ENCODE results near the gene INPP1.

INPP1 gene

DNA sequence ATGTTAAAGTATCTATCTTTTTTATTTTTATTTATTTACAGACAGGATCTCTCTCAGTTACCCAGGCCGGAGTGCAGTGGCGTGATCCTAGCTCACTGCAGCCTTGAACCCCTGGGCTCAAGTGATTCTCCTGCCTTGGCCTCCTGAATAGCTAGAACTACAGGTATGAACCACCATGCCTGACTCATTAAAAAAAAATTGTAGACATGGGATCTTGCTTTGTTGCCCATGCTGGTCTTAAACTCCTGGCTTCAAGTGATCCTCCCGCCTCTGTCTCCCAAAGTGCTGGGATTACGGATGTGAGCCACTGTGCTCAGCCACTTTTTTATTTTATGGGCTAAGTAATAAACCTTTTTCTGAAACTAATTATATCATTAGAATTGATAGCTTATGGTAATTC lies 71.9 kb downstream of the INPP1 start:
- TF ChIP-seq, protein P1, sequence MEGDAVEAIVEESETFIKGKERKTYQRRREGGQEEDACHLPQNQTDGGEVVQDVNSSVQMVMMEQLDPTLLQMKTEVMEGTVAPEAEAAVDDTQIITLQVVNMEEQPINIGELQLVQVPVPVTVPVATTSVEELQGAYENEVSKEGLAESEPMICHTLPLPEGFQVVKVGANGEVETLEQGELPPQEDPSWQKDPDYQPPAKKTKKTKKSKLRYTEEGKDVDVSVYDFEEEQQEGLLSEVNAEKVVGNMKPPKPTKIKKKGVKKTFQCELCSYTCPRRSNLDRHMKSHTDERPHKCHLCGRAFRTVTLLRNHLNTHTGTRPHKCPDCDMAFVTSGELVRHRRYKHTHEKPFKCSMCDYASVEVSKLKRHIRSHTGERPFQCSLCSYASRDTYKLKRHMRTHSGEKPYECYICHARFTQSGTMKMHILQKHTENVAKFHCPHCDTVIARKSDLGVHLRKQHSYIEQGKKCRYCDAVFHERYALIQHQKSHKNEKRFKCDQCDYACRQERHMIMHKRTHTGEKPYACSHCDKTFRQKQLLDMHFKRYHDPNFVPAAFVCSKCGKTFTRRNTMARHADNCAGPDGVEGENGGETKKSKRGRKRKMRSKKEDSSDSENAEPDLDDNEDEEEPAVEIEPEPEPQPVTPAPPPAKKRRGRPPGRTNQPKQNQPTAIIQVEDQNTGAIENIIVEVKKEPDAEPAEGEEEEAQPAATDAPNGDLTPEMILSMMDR (conservative IDR thresholded peaks at IDR 0.05; ENCODE audit: low read depth, low read length), result no peak
- Histone ChIP-seq H2AFZ (ENCODE audit: low read depth) (no peak overlapping the region), H4K20me1 (ENCODE audit: insufficient read depth) (no peaks in the 10 kb centered on the region), H3K9ac (no peak overlapping the region), H3K27ac (no peak overlapping the region), H3K36me3 (ENCODE audit: insufficient read depth) (no peaks in the 10 kb centered on the region), H3K4me3 (IDR thresholded peaks at IDR 0.05; ENCODE audit: insufficient read depth, low read depth, low read length) (no peak overlapping the region), H3K4me1 (ENCODE audit: low read depth, poor library complexity, severe bottlenecking) (no peaks in the 10 kb centered on the region), H3K4me2 (no peak overlapping the region), H3K79me2 (ENCODE audit: insufficient read depth, low read depth) (no peaks in the 10 kb centered on the region), H3K27me3 (ENCODE audit: insufficient read depth, low read depth) (no peaks in the 10 kb centered on the region)

DNA sequence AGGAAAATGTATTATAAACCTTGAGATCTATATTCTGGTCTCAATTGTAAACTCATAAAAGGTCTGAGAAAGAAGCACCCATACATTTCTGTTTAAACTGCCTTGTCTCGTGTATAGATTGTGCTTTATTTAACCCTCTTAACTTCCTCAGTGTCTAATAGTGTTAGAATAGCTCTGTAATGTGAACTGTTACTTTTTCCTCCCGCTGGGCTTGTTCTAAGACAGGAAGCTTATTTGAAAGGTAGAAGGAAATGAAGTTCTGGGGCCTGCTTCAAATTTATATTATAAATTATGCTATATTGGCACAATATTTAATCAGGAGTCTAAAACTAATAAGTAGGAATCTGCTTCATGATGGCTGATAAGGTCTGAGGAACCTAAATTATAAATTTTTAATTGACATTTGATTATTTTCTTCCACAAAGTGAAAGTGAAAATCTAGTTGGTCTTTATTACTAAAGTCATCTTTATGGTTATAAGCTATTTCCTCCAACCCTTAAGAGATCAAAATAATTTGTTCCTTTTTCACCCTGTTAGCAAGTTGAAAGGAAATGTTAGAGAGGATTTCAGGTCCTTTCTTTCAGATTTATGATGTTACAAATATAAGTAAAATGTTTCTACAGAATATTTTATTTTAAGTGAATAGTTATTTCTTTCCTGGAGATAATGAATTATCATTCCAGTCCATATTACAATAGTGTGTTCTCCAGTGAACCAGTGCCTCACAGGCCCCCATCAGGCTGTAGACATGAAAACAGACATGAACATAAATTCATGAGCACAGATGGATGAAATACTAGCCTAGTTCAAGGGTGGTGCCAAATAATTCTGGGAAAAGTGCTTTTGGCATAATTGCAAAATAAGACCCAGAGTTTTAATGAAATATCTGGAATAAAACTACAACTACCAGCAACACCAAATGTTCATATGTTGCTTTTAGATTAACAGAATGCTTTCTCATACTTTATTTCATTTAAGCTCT lies 72.7 kb downstream of the INPP1 start:
- Histone ChIP-seq H3K4me1 (ENCODE audit: low read depth, poor library complexity, severe bottlenecking) (peaks cover 3% of the 10 kb centered on the region), H3K36me3 (ENCODE audit: insufficient read depth) (no peaks in the 10 kb centered on the region), H3K4me2 (no peak overlapping the region), H3K27ac (no peak overlapping the region), H4K20me1 (ENCODE audit: insufficient read depth) (no peaks in the 10 kb centered on the region), H3K4me3 (IDR thresholded peaks at IDR 0.05; ENCODE audit: insufficient read depth, low read depth, low read length) (no peak overlapping the region), H3K9ac (no peak overlapping the region), H3K27me3 (ENCODE audit: insufficient read depth, low read depth) (no peaks in the 10 kb centered on the region), H3K79me2 (ENCODE audit: insufficient read depth, low read depth) (no peaks in the 10 kb centered on the region), H2AFZ (ENCODE audit: low read depth) (no peak overlapping the region)
- TF ChIP-seq, protein P1 (conservative IDR thresholded peaks at IDR 0.05; ENCODE audit: low read depth, low read length), result no peak

DNA sequence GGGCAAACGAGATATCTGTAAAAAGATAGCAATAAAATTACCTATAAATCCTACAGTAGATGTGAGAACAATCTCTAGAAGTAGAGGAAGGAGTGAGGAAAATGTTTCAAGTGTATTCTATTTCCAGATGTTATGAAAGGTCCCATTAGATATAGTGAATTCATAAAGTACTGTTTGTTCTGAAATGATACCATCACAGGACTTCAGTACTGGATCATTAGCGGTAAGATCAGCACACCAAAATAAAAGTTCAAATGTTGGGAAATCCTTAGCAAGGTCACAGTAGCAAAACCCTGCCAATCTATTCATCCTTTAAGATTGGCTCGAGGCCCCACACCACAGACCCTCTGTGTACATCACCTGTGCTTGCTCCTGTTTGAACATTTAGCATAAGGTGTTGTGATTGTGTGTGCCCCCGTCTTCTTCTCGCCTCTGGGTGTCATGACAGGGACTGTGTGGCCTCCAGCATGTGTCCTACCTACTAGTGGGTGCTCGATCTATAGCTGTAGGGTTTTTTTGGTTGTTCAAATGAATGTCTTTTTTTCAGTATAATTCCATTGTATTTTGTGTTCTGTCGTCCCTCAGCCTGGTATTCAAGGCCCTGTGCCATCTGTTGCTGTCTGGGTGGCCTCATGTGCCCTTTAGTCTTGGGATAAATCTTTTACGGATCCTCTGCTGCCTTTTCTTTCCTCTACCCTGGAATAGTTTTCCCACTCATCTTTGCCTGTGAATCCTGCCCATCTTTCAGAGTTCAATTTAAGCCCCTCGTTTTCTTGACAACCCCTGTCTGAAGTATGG lies 73.9 kb downstream of the INPP1 start:
- Histone ChIP-seq H3K27me3 (ENCODE audit: insufficient read depth, low read depth) (no peaks in the 10 kb centered on the region), H4K20me1 (ENCODE audit: insufficient read depth) (no peaks in the 10 kb centered on the region), H3K4me2 (no peak overlapping the region), H3K27ac (no peak overlapping the region), H2AFZ (ENCODE audit: low read depth) (no peak overlapping the region), H3K9ac (no peak overlapping the region), H3K36me3 (ENCODE audit: insufficient read depth) (no peaks in the 10 kb centered on the region), H3K4me1 (ENCODE audit: low read depth, poor library complexity, severe bottlenecking) (peaks cover 3% of the 10 kb centered on the region), H3K4me3 (IDR thresholded peaks at IDR 0.05; ENCODE audit: insufficient read depth, low read depth, low read length) (no peak overlapping the region), H3K79me2 (ENCODE audit: insufficient read depth, low read depth) (no peaks in the 10 kb centered on the region)
- TF ChIP-seq, protein P1 (conservative IDR thresholded peaks at IDR 0.05; ENCODE audit: low read depth, low read length), result no peak

DNA sequence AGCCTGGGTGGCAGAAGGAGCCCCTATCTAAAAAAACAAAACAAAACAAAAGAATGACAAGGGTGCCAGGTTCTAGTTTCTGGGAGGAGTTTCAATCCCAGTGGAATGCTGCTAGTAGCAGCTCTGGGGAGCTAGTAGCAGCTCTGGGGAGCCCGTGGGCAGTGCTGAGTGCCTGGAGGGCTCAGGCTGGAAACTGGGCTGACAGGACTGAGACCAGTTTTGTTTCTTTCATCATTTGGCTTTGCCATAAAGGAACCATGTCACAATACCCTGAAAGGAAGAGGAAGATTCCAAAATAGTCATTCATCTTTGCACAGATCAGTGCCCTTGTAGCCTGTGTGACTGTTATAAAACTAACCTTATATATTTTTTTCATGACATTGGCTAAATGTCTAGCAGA lies 75.3 kb downstream of the INPP1 start:
- TF ChIP-seq, protein P1 (conservative IDR thresholded peaks at IDR 0.05; ENCODE audit: low read depth, low read length), result no peak
- Histone ChIP-seq H3K79me2 (ENCODE audit: insufficient read depth, low read depth) (no peaks in the 10 kb centered on the region), H3K9ac (no peak overlapping the region), H2AFZ (ENCODE audit: low read depth) (no peak overlapping the region), H3K36me3 (ENCODE audit: insufficient read depth) (no peaks in the 10 kb centered on the region), H3K27me3 (ENCODE audit: insufficient read depth, low read depth) (no peaks in the 10 kb centered on the region), H4K20me1 (ENCODE audit: insufficient read depth) (no peaks in the 10 kb centered on the region), H3K4me3 (IDR thresholded peaks at IDR 0.05; ENCODE audit: insufficient read depth, low read depth, low read length) (no peak overlapping the region), H3K4me1 (ENCODE audit: low read depth, poor library complexity, severe bottlenecking) (peaks cover 3% of the 10 kb centered on the region), H3K4me2 (no peak overlapping the region), H3K27ac (no peak overlapping the region)
